H1 (cell line): Measurements from ENCODE around the gene SPDYE1. TPM values are rescaled to one million over a fixed set of nuclear protein-coding genes. Genes with fewer than 3 reads are reported as not detected.

Experiments
- CTCF ChIA-PET: fragments of 300-600 bp; sonication (Branson Sonifier 250); formaldehyde crosslinking; loops from one replicate; lab custom pipeline; 2021; ENCODE audit not compliant: partially characterized antibody; lab: Charles Lee
- POLR2A ChIA-PET: fragments of 300-600 bp; sonication (Branson Sonifier 250); formaldehyde crosslinking; loops from one replicate; lab custom pipeline; 2021; ENCODE audit warnings: inconsistent platforms; ENCODE audit not compliant: partially characterized antibody; lab: Charles Lee
- DNase-seq, 2 experiments: peaks; one replicate each; pipeline versions ENCODE4 v3.0.0 to v3.0.0-alpha.2; 2010 to 2022; ENCODE audit warnings: low spot score in 2 of 2, low read depth in 1 of 2, mixed read lengths in 1 of 2
- FAIRE-seq: peaks from 2 replicates; lab custom pipeline; 2011; peaks lifted over from hg19 to GRCh38; lab: Jason Lieb, UNC
- H2AFZ ChIP-seq: 2 replicates; pipeline ENCODE4 v1.8.1; 2012; ENCODE audit warnings: low read length, inconsistent platforms
- H2AK5ac ChIP-seq: 2 replicates; pipeline ENCODE4 v1.6.1; 2013; ENCODE audit warnings: low read depth, low read length
- H2BK120ac ChIP-seq: replicated peaks from 2 replicates; pipeline ENCODE3; 2013; ENCODE audit warnings: low read depth, low read length, inconsistent platforms
- H2BK12ac ChIP-seq: 2 replicates; pipeline ENCODE4 v1.6.1; 2013; ENCODE audit warnings: low read depth, low read length
- H2BK15ac ChIP-seq: 2 replicates; pipeline ENCODE4 v1.6.1; 2013; ENCODE audit warnings: low read length
- H2BK20ac ChIP-seq: 2 replicates; pipeline ENCODE4 v1.6.1; 2013; ENCODE audit warnings: low read length
- H2BK5ac ChIP-seq: 2 replicates; pipeline ENCODE4 v1.6.1; 2013; ENCODE audit warnings: low read depth, low read length
- H3K14ac ChIP-seq: 2 replicates; pipeline ENCODE4 v1.6.1; 2013; ENCODE audit warnings: inconsistent platforms; ENCODE audit not compliant: insufficient read length
- H3K18ac ChIP-seq: 2 replicates; pipeline ENCODE4 v1.6.1; 2013; ENCODE audit warnings: low read length; ENCODE audit errors: extremely low read depth
- H3K23ac ChIP-seq: 2 replicates; pipeline ENCODE4 v1.6.1; 2013; ENCODE audit warnings: inconsistent platforms; ENCODE audit not compliant: insufficient read length
- H3K23me2 ChIP-seq: 2 replicates; pipeline ENCODE4 v1.6.1; 2013; ENCODE audit warnings: low read depth, low read length
- H3K27ac ChIP-seq: 2 replicates; pipeline ENCODE4 v1.6.1; 2011; ENCODE audit warnings: low read depth, low read length, inconsistent platforms
- H3K27me3 ChIP-seq, 4 experiments: replicated peaks in 1 of 4; 1 replicate in 1 of 4; 2 replicates in 3 of 4; pipeline versions ENCODE4 v1.6.1 to v1.8.1; 2011 to 2013; ENCODE audit warnings: low read length in 3 of 4, mild to moderate bottlenecking in 3 of 4, inconsistent platforms in 2 of 4, mixed read lengths in 2 of 4, moderate library complexity in 1 of 4; ENCODE audit not compliant: control insufficient read depth in 3 of 4, insufficient read depth in 3 of 4; ENCODE audit errors: extremely low read depth in 1 of 4
- H3K36me3 ChIP-seq, 4 experiments: 2 replicates each; pipeline versions ENCODE4 v1.6.1 to v1.8.1; 2011 to 2013; ENCODE audit warnings: mild to moderate bottlenecking in 4 of 4, low read length in 3 of 4, moderate library complexity in 2 of 4, control low read depth in 1 of 4, inconsistent platforms in 1 of 4; ENCODE audit not compliant: insufficient read depth in 4 of 4, control insufficient read depth in 2 of 4
- H3K4ac ChIP-seq: replicated peaks from 2 replicates; pipeline ENCODE3; 2013; ENCODE audit warnings: low read length, low read depth, mixed read lengths, inconsistent platforms; ENCODE audit not compliant: insufficient read length
- H3K4me1 ChIP-seq, 4 experiments: replicated peaks in 1 of 4; 1 replicate in 1 of 4; 2 replicates in 3 of 4; pipeline versions ENCODE4 v1.6.1 to v1.8.1; 2011 to 2013; ENCODE audit warnings: low read length in 3 of 4, inconsistent platforms in 2 of 4, mixed read lengths in 1 of 4; ENCODE audit not compliant: insufficient read depth in 4 of 4, control insufficient read depth in 3 of 4
- H3K4me2 ChIP-seq, 2 experiments: 2 replicates each; pipeline versions ENCODE4 v1.6.1 to v1.8.1; 2011 to 2013; ENCODE audit warnings: low read depth in 2 of 2, low read length in 2 of 2, control low read depth in 1 of 2, inconsistent platforms in 1 of 2, mild to moderate bottlenecking in 1 of 2; ENCODE audit not compliant: insufficient read depth in 1 of 2
- H3K4me3 ChIP-seq, 4 experiments: fragments of 200-600, 300-600 bp in 1 of 4; sonication (generic), shearing (Covaris generic), sonication (Bioruptor Twin) in 1 of 4; 2 replicates each; pipeline versions ENCODE4 v1.5.1 to v1.8.1; 2011 to 2016; ENCODE audit warnings: low read length in 4 of 4, low read depth in 3 of 4, control low read depth in 2 of 4, inconsistent platforms in 2 of 4, mild to moderate bottlenecking in 2 of 4, mixed read lengths in 1 of 4, moderate library complexity in 1 of 4; ENCODE audit not compliant: insufficient read depth in 2 of 4; ENCODE audit errors: extremely low read depth in 1 of 4
- H3K56ac ChIP-seq: replicated peaks from 2 replicates; pipeline ENCODE3; 2013; ENCODE audit warnings: low read depth, mild to moderate bottlenecking, mixed read lengths, low read length, inconsistent platforms; ENCODE audit not compliant: insufficient read length
- H3K79me1 ChIP-seq: 2 replicates; pipeline ENCODE4 v1.6.1; 2013; ENCODE audit warnings: low read depth, low read length, control low read depth
- H3K79me2 ChIP-seq, 2 experiments: 2 replicates each; pipeline versions ENCODE4 v1.6.1 to v1.8.1; 2012 to 2013; ENCODE audit warnings: low read length in 2 of 2, mild to moderate bottlenecking in 2 of 2, inconsistent platforms in 1 of 2; ENCODE audit not compliant: insufficient read depth in 2 of 2, control insufficient read depth in 1 of 2
- H3K9ac ChIP-seq, 4 experiments: replicated peaks in 1 of 4; 1 replicate in 1 of 4; 2 replicates in 3 of 4; pipeline versions ENCODE4 v1.6.1 to v1.8.1; 2011 to 2013; ENCODE audit warnings: low read depth in 3 of 4, low read length in 3 of 4, control low read depth in 2 of 4, mild to moderate bottlenecking in 2 of 4, moderate library complexity in 2 of 4, inconsistent platforms in 1 of 4; ENCODE audit errors: extremely low read depth in 1 of 4
- H3K9me3 ChIP-seq, 2 experiments: 2 replicates each; pipeline versions ENCODE4 v1.6.1 to v1.8.1; 2012 to 2013; ENCODE audit warnings: mild to moderate bottlenecking in 2 of 2, moderate library complexity in 2 of 2, control low read depth in 1 of 2, inconsistent platforms in 1 of 2, low read depth in 1 of 2, low read length in 1 of 2, mixed read lengths in 1 of 2; ENCODE audit not compliant: insufficient read depth in 2 of 2
- H4K20me1 ChIP-seq, 2 experiments: replicated peaks in 1 of 2; 2 replicates each; pipeline versions ENCODE3 to v1.8.1; 2011 to 2013; ENCODE audit warnings: inconsistent platforms in 2 of 2, low read length in 2 of 2, mild to moderate bottlenecking in 1 of 2; ENCODE audit not compliant: insufficient read depth in 2 of 2, control insufficient read depth in 1 of 2
- H4K5ac ChIP-seq: 2 replicates; pipeline ENCODE4 v1.6.1; 2013; ENCODE audit warnings: low read length, low read depth, mixed read lengths, inconsistent platforms; ENCODE audit not compliant: insufficient read length
- H4K8ac ChIP-seq: 2 replicates; pipeline ENCODE4 v1.8.0; 2013; ENCODE audit warnings: mild to moderate bottlenecking, moderate library complexity, low read length, inconsistent platforms; ENCODE audit not compliant: insufficient read depth; ENCODE audit errors: extremely low read depth
- H4K91ac ChIP-seq: replicated peaks from 2 replicates; pipeline ENCODE3; 2013; ENCODE audit warnings: low read length, mixed read lengths, inconsistent platforms; ENCODE audit not compliant: insufficient read length
- ASH2L ChIP-seq: fragments of 200-600, 300-600 bp; sonication (generic); IDR thresholded peaks from one replicate; pipeline ENCODE4 v1.7.1; 2017; ENCODE audit warnings: low read length
- KDM4A ChIP-seq: IDR thresholded peaks from one replicate; pipeline ENCODE4 v1.7.1; 2012; ENCODE audit warnings: low read depth, mild to moderate bottlenecking, moderate library complexity, low read length, inconsistent platforms; ENCODE audit not compliant: severe bottlenecking
- RNF2 ChIP-seq: fragments of 200-900, 300-1000 bp; sonication (generic); IDR thresholded peaks from 2 replicates; pipeline ENCODE4 v1.7.1; 2016; ENCODE audit warnings: borderline replicate concordance, low read depth, mild to moderate bottlenecking, antibody characterized with exemption, low read length; ENCODE audit not compliant: poor library complexity, severe bottlenecking; ENCODE audit errors: missing control alignments
- SIX5 ChIP-seq: IDR thresholded peaks from 2 replicates; pipeline ENCODE4 v1.6.1; 2011; ENCODE audit warnings: mild to moderate bottlenecking, low read depth, low read length
- WGBS, 2 experiments: shearing (Covaris generic) in 1 of 2; methylation state at CpG; one replicate each; pipeline versions ENCODE4 v1.1.6 to v1.1.7; 2013 to 2015; ENCODE audit warnings: low lambda C conversion rate in 2 of 2, mixed read lengths in 2 of 2, inconsistent platforms in 1 of 2, low coverage in 1 of 2, missing lambda C conversion rate in 1 of 2; ENCODE audit not compliant: insufficient replicate concordance in 2 of 2, insufficient coverage in 1 of 2, insufficient read length in 1 of 2; ENCODE audit errors: extremely low coverage in 1 of 2, missing lambda C conversion rate in 1 of 2; 5-methylcytosine and 5-hydroxymethylcytosine counted together
- polyA plus RNA-seq, 7 experiments: library from polyadenylated mRNA; depleted of rRNA in 3 of 7; stranded (reverse) in 5 of 7; unstranded in 2 of 7; fragments of >200 nt in 5 of 7; fragments of 200-250 nt in 2 of 7; gene quantifications; 1 replicate in 5 of 7; 2 replicates in 1 of 7; 4 replicates in 1 of 7; pipeline versions ENCODE4 v1.2.1 to v1.2.3, GENCODE V29; 2011 to 2013; ENCODE audit warnings: missing spikeins in 2 of 7, mixed read lengths in 2 of 7
- total RNA-seq: library from RNA; stranded (reverse); fragmentation: NEBNext Ultra II Directional; extraction: Animal tissue kit (Norgen Biotek cat#: 25700); gene quantifications from 2 replicates; pipeline ENCODE4 v1.2.1, GENCODE V29; 2021

Gene SPDYE1
- total and polyA plus RNA-seq, 2 of the 8 experiments (the other 6 are each of a cell fraction or from before 2014, with no cell fraction given): not detected

GRCh38 chr7:44056681-44057080 is 59.0 kb downstream of the SPDYE1 start:
- H2BK20ac ChIP-seq: no peak overlapping the region
- H2AK5ac ChIP-seq: no peak overlapping the region
- H3K4me3 ChIP-seq: no peak overlapping the region
- H3K79me2 ChIP-seq: no peaks in the 10 kb centered on the region
- no peak overlapping the region for H4K91ac ChIP-seq
- H3K4ac ChIP-seq: no peak overlapping the region
- peaks cover 0 to 12% of the 10 kb centered on the region in 2 experiments for H4K20me1 ChIP-seq
- H4K5ac ChIP-seq: no peak overlapping the region
- no peak overlapping the region for H2AFZ ChIP-seq
- H3K9me3 ChIP-seq: no peaks in the 10 kb centered on the region
- no peaks in the 10 kb centered on the region for H3K4me1 ChIP-seq
- no peak overlapping the region for H3K23ac ChIP-seq
- H3K79me1 ChIP-seq: no peaks in the 10 kb centered on the region; the same call in 1 of the 2 replicates
- FAIRE-seq: no peak
- H3K23me2 ChIP-seq: no peaks in the 10 kb centered on the region
- H3K14ac ChIP-seq: no peak overlapping the region
- H2BK5ac ChIP-seq: no peak overlapping the region
- no peak for DNase-seq
- H2BK12ac ChIP-seq: no peak overlapping the region
- H3K4me2 ChIP-seq: no peak overlapping the region
- H3K36me3 ChIP-seq: peaks cover 4 to 50% (median 32%) of the 10 kb centered on the region in 4 experiments
- H3K27me3 ChIP-seq: no peaks in the 10 kb centered on the region
- POLR2A ChIA-PET: no interaction called here
- WGBS, 2 experiments: 94% methylated on average over 7 of the region's 7 CpGs; no CpG with 5 or more reads in 1 of the 2 experiments
- no peak overlapping the region for H3K18ac ChIP-seq
- no peak overlapping the region for H3K56ac ChIP-seq
- no peak overlapping the region for H4K8ac ChIP-seq
- H2BK120ac ChIP-seq: no peak overlapping the region
- no peak overlapping the region for H3K27ac ChIP-seq
- no peak overlapping the region for H3K9ac ChIP-seq
- no peak overlapping the region for H2BK15ac ChIP-seq
- CTCF ChIA-PET: interaction anchor here (1.1 to 2.5 kb wide), 2 partner anchors 14 to 55 kb away, joined by 3 to 6 read pairs; no protein-coding TSS in a partner anchor
- TF ChIP-seq RNF2 (no peak), SIX5 (no peak), KDM4A (no peak), ASH2L (no peak)
